GM20000 (cell line): Measurements from ENCODE around the gene SLC30A2.

Source experiments
- DNase-seq: peaks from one replicate; pipeline ENCODE4 v3.0.0; 2012; ENCODE audit warnings: low spot score
- TF ChIP-seq, protein P1 (sequence below): IDR thresholded peaks from 2 replicates; pipeline ENCODE4 v1.5.1; 2012; ENCODE audit warnings: mild to moderate bottlenecking, control low read depth; ENCODE audit errors: extremely low read depth, missing control alignments

SLC30A2 gene

GRCh38 chr1:26020330-26020768, 25.6 kb downstream of the SLC30A2 start:
- no peak for DNase-seq
- TF ChIP-seq, protein P1, sequence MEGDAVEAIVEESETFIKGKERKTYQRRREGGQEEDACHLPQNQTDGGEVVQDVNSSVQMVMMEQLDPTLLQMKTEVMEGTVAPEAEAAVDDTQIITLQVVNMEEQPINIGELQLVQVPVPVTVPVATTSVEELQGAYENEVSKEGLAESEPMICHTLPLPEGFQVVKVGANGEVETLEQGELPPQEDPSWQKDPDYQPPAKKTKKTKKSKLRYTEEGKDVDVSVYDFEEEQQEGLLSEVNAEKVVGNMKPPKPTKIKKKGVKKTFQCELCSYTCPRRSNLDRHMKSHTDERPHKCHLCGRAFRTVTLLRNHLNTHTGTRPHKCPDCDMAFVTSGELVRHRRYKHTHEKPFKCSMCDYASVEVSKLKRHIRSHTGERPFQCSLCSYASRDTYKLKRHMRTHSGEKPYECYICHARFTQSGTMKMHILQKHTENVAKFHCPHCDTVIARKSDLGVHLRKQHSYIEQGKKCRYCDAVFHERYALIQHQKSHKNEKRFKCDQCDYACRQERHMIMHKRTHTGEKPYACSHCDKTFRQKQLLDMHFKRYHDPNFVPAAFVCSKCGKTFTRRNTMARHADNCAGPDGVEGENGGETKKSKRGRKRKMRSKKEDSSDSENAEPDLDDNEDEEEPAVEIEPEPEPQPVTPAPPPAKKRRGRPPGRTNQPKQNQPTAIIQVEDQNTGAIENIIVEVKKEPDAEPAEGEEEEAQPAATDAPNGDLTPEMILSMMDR: no peak

GRCh38 chr1:26019641-26020315, 26.1 kb downstream of the SLC30A2 start:
- no peak for DNase-seq
- TF ChIP-seq, protein P1: no peak

GRCh38 chr1:26017606-26018005, 28.3 kb downstream of the SLC30A2 start:
- TF ChIP-seq, protein P1: no peak
- no peak for DNase-seq

DNA sequence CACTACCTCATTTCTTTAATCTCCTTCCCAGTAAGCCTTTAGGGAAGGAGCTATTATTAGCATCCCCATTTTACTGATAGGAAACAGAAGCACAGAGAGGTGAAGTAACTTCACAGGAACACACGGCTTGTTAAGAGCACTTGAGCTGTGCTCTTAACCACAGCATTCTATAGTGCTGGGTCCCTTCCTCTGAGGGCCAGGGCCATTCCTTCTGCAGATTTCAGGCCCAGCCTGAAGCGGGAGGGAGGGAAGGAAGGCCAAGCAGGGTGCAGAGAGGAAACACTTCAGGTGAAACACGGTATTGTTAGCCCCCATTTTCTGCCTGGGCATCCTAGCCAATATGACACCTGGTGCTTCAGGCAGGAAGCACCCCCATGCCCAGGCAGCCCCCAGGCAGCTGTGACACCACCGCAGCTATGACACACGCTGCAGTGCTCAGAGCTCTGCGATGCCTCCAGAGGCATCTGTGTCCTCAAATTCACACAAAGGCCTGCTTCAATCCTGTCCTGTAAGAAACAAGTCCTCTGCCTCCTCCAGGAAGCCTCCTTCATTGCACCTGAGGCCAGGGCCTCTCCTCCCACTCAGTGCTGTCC, 28.9 kb downstream of the SLC30A2 start:
- TF ChIP-seq, protein P1: no peak
- no peak for DNase-seq

GRCh38 chr1:26016258-26016952, 29.5 kb downstream of the SLC30A2 start:
- peak; percentile 60 for DNase-seq
- TF ChIP-seq, protein P1: no peak

DNA sequence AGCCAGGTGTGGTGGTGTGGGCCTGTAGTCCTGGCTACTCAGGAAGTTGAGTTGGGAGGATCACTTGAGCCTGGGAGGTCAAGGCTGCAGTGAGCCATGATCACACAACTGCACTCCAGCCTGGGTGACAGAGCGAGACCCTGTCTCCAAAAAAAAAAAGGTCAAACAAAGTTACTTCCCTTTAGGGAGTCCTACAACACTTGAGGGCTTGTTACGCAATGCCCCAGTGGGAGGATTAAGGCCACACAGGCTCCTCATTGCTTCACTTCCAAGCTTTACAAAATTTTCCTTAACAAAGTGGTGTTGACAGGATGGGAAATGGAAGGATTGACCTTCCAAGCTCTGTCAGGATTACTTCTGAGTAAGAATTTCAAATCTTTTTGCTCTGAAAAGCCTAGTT, 30.6 kb downstream of the SLC30A2 start:
- no peak for DNase-seq
- TF ChIP-seq, protein P1: no peak

- DNase-seq: no peak
- TF ChIP-seq, protein P1: no peak
These were observed 31.7 kb downstream of the SLC30A2 start for GRCh38 chr1:26014179-26014578.
